ENCODE data around the gene WDFY3. TPM values are rescaled to one million over a fixed set of nuclear protein-coding genes. Genes with fewer than 3 reads are reported as not detected.

WDFY3 gene
- total and polyA plus RNA-seq, 2 donors (not counting 1 experiment from before 2014, with no cell fraction given) = 0.05 to 0.36 TPM

DNA sequence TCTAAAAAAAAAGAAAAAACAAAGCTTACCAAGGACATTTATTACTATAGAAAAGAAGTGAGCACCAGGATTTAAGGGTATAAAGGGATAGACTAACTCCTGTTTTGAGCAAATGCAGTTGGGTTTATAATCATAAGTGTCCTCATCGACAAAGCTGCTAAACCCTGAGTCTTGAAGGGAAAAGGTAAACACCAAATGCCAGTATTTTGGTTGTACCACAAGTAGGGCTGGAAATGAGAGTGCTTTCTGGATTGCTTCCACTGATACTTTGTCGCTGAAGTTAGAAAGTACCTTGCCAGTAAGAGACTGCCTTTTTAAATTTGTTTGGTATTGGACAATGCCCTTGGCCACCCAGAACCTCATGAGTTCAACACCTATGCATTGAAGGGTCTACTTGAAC, 53.7 kb downstream of the WDFY3 start:
- Histone ChIP-seq H3K4me1 (ENCODE audit: control insufficient read depth in 2 of 2, insufficient read depth in 2 of 2, low read length in 2 of 2) (no peaks in the 10 kb centered on the region), H3K27me3 (replicated peaks in 1 of 4; ENCODE audit: control extremely low read depth in 1 of 4, control insufficient read depth in 3 of 4, insufficient read depth in 4 of 4, low read length in 3 of 4) (no peaks in the 10 kb centered on the region), H3K79me2 (ENCODE audit: control insufficient read depth, insufficient read depth, low read length) (no peaks in the 10 kb centered on the region), H3K9me3 (ENCODE audit: control extremely low read depth in 1 of 3, control insufficient read depth in 2 of 3, insufficient read depth in 1 of 3, low read length in 2 of 3) (no peaks in the 10 kb centered on the region), H4K20me1 (ENCODE audit: control insufficient read depth, insufficient read depth, low read length, poor library complexity, severe bottlenecking) (no peaks in the 10 kb centered on the region), H2AFZ (ENCODE audit: insufficient read depth, low read depth, low read length, poor library complexity, severe bottlenecking) (no peak overlapping the region), H3K36me3 (replicated peaks in 1 of 2; ENCODE audit: control extremely low read depth in 1 of 2, control insufficient read depth in 1 of 2, extremely low read depth in 1 of 2, insufficient read depth in 2 of 2, low read length in 1 of 2) (no peaks in the 10 kb centered on the region), H3K4me3 (ENCODE audit: control extremely low read depth in 1 of 5, extremely low read depth in 1 of 5, insufficient read depth in 1 of 5, low read depth in 2 of 5, low read length in 4 of 5) (no peak overlapping the region), H3K4me2 (replicated peaks; ENCODE audit: low read depth, low read length, poor library complexity, severe bottlenecking) (no peak overlapping the region), H3K27ac (ENCODE audit: low read length in 2 of 2) (no peak overlapping the region), H3K9ac (ENCODE audit: low read length) (no peak overlapping the region)
- no peak for DNase-seq
- no peak for TF ChIP-seq EZH2 (IDR thresholded peaks at IDR 0.05; ENCODE audit: borderline replicate concordance, insufficient read depth, low read depth, low read length, poor library complexity, severe bottlenecking)
- TF ChIP-seq, protein P1, sequence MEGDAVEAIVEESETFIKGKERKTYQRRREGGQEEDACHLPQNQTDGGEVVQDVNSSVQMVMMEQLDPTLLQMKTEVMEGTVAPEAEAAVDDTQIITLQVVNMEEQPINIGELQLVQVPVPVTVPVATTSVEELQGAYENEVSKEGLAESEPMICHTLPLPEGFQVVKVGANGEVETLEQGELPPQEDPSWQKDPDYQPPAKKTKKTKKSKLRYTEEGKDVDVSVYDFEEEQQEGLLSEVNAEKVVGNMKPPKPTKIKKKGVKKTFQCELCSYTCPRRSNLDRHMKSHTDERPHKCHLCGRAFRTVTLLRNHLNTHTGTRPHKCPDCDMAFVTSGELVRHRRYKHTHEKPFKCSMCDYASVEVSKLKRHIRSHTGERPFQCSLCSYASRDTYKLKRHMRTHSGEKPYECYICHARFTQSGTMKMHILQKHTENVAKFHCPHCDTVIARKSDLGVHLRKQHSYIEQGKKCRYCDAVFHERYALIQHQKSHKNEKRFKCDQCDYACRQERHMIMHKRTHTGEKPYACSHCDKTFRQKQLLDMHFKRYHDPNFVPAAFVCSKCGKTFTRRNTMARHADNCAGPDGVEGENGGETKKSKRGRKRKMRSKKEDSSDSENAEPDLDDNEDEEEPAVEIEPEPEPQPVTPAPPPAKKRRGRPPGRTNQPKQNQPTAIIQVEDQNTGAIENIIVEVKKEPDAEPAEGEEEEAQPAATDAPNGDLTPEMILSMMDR (IDR thresholded peaks at IDR 0.05) = no peak
- no peaks in the 10 kb centered on the region for H3K9me3 Mint-ChIP-seq (ENCODE audit: insufficient read depth)
- ATAC-seq (ENCODE audit: low read depth) = no peak
- CTCF ChIA-PET = interaction anchor here (0.6 kb wide), 1 partner anchor 49 kb away, joined by 4 read pairs; no protein-coding TSS in a partner anchor
- H3K4me1 Mint-ChIP-seq = no peaks in the 10 kb centered on the region
- H3K27me3 Mint-ChIP-seq = peaks cover 3% of the 10 kb centered on the region
- no peak overlapping the region for H3K4me3 Mint-ChIP-seq
- H3K27ac Mint-ChIP-seq = no peak overlapping the region
- POLR2A ChIA-PET = no interaction called here
- intact Hi-C loops (cut with micrococcal nuclease) = no loop called here
- WGBS (ENCODE audit: insufficient coverage) = 92% methylated on average over 1 of the region's 2 CpGs

DNA sequence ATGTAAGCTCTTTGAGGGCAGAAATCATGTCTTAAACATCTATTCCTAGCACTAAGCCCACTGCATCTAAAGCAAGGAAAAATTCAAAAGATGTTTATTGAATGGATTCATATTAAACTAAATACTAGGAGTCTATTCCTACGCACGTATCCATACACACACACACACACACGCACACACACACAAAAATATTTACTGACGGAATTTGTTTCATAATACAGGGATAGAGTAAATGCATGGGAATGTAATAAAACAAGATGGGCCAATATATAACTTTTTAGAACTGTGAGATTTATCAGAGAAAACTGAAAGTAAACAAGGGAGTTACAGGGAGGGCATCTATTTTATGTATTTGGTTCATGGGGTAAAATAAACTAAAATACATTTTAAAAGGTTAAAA, 57.6 kb downstream of the WDFY3 start:
- Mint-ChIP-seq H3K27me3 (peaks cover 3% of the 10 kb centered on the region), H3K4me1 (no peaks in the 10 kb centered on the region), H3K4me3 (no peak overlapping the region), H3K27ac (no peak overlapping the region), H3K9me3 (ENCODE audit: insufficient read depth) (no peaks in the 10 kb centered on the region)
- ChIA-PET CTCF (no interaction called here), POLR2A (no interaction called here)
- no peaks in the 10 kb centered on the region for H3K36me3 ChIP-seq (replicated peaks in 1 of 2; ENCODE audit: control extremely low read depth in 1 of 2, control insufficient read depth in 1 of 2, extremely low read depth in 1 of 2, insufficient read depth in 2 of 2, low read length in 1 of 2)
- no peaks in the 10 kb centered on the region for H3K27me3 ChIP-seq (replicated peaks in 1 of 4; ENCODE audit: control extremely low read depth in 1 of 4, control insufficient read depth in 3 of 4, insufficient read depth in 4 of 4, low read length in 3 of 4)
- no peak overlapping the region for H3K27ac ChIP-seq (ENCODE audit: low read length in 2 of 2)
- H3K4me1 ChIP-seq (ENCODE audit: control insufficient read depth in 2 of 2, insufficient read depth in 2 of 2, low read length in 2 of 2) = no peaks in the 10 kb centered on the region
- H3K4me3 ChIP-seq (ENCODE audit: control extremely low read depth in 1 of 5, extremely low read depth in 1 of 5, insufficient read depth in 1 of 5, low read depth in 2 of 5, low read length in 4 of 5) = no peak overlapping the region
- H3K79me2 ChIP-seq (ENCODE audit: control insufficient read depth, insufficient read depth, low read length) = no peaks in the 10 kb centered on the region
- WGBS (ENCODE audit: insufficient coverage) = no CpG with 5 or more reads among the region's 4 CpGs
- H3K9ac ChIP-seq (ENCODE audit: low read length) = no peak overlapping the region
- H3K9me3 ChIP-seq (ENCODE audit: control extremely low read depth in 1 of 3, control insufficient read depth in 2 of 3, insufficient read depth in 1 of 3, low read length in 2 of 3) = no peaks in the 10 kb centered on the region
- intact Hi-C loops (cut with micrococcal nuclease) = no loop called here
- no peak overlapping the region for H2AFZ ChIP-seq (ENCODE audit: insufficient read depth, low read depth, low read length, poor library complexity, severe bottlenecking)
- no peaks in the 10 kb centered on the region for H4K20me1 ChIP-seq (ENCODE audit: control insufficient read depth, insufficient read depth, low read length, poor library complexity, severe bottlenecking)
- no peak for ATAC-seq (ENCODE audit: low read depth)
- no peak for DNase-seq
- TF ChIP-seq, protein P1 (IDR thresholded peaks at IDR 0.05) = no peak
- TF ChIP-seq EZH2 (IDR thresholded peaks at IDR 0.05; ENCODE audit: borderline replicate concordance, insufficient read depth, low read depth, low read length, poor library complexity, severe bottlenecking) = no peak
- H3K4me2 ChIP-seq (replicated peaks; ENCODE audit: low read depth, low read length, poor library complexity, severe bottlenecking) = no peak overlapping the region

Measured in B cell (primary cell).